GM12878 (cell line): ENCODE data around the gene AKNA. TPM values are rescaled to one million over a fixed set of nuclear protein-coding genes. Genes with fewer than 3 reads are reported as not detected.

Experiments
- BMI1 ChIP-seq: fragments of 450-650 bp; IDR thresholded peaks from 2 replicates; pipeline ENCODE4 v1.6.1; 2016; ENCODE audit warnings: mild to moderate bottlenecking, moderate library complexity, borderline replicate concordance
- BRCA1 ChIP-seq: IDR thresholded peaks from 2 replicates; pipeline ENCODE4 v1.6.1; 2011; ENCODE audit warnings: low read depth, low read length, improper control_type of control experiment
- CREM ChIP-seq: IDR thresholded peaks from 2 replicates; pipeline ENCODE4 v1.6.1; 2014; ENCODE audit warnings: antibody characterized with exemption, low read depth
- E2F8 ChIP-seq: fragments of 450-650 bp; IDR thresholded peaks from 2 replicates; pipeline ENCODE4 v1.6.1; 2018; ENCODE audit warnings: mild to moderate bottlenecking, low read depth, moderate library complexity; ENCODE audit not compliant: partially characterized antibody
- E4F1 ChIP-seq: fragments of 450-650 bp; IDR thresholded peaks from 2 replicates; pipeline ENCODE4 v1.6.1; 2018; ENCODE audit warnings: borderline replicate concordance, mild to moderate bottlenecking; ENCODE audit not compliant: partially characterized antibody
- MTA2 ChIP-seq: fragments of 450-650 bp; IDR thresholded peaks from 2 replicates; pipeline ENCODE4 v1.6.1; 2016; ENCODE audit warnings: low read depth, mild to moderate bottlenecking, moderate library complexity
- PAX5 ChIP-seq: IDR thresholded peaks from 2 replicates; pipeline ENCODE4 v1.6.1; 2011; ENCODE audit warnings: low read depth, low read length, borderline replicate concordance
- RAD51 ChIP-seq: fragments of 450-650 bp; IDR thresholded peaks from 2 replicates; pipeline ENCODE4 v1.6.1; 2016; ENCODE audit warnings: moderate library complexity, mild to moderate bottlenecking, inconsistent platforms
- SUPT20H ChIP-seq: IDR thresholded peaks from 2 replicates; pipeline ENCODE4 v1.6.1; 2011; ENCODE audit warnings: low read depth, mild to moderate bottlenecking, low read length, moderate library complexity, borderline replicate concordance; ENCODE audit not compliant: control insufficient read depth
- ZBTB4 ChIP-seq: fragments of 450-650 bp; formaldehyde crosslinking; IDR thresholded peaks from 2 replicates; pipeline ENCODE4 v1.4.0; 2022; ENCODE audit warnings: mild to moderate bottlenecking, moderate library complexity
- ZNF687 ChIP-seq: fragments of 450-650 bp; IDR thresholded peaks from 2 replicates; pipeline ENCODE4 v1.6.1; 2017; ENCODE audit warnings: mild to moderate bottlenecking, moderate library complexity
- polyA plus RNA-seq, 11 experiments: library from polyadenylated mRNA; depleted of rRNA in 4 of 11; unstranded in 6 of 11; stranded (reverse) in 5 of 11; fragments of >200 nt; fragmentation: Nextera tagmentation in 4 of 11; fragmentation: Illumina TruSeq in 1 of 11; extraction: Ambion mirVana in 4 of 11; extraction: Trizol in 1 of 11; gene quantifications; 1 replicate in 1 of 11; 2 replicates in 10 of 11; pipeline versions ENCODE4 v1.2.1 to v1.2.3, GENCODE V29; 2011 to 2016; ENCODE audit warnings: inconsistent platforms in 2 of 11, missing spikeins in 2 of 11, low read depth in 1 of 11
- total RNA-seq, 4 experiments: library from RNA; depleted of rRNA in 3 of 4; stranded (reverse); fragments of >200 nt in 3 of 4; fragmentation: Illumina TruSeq in 1 of 4; extraction: Trizol in 1 of 4; gene quantifications; 2 replicates each; pipeline versions ENCODE4 v1.2.1 to v1.2.3, GENCODE V29; 2013 to 2021

The AKNA gene
- total and polyA plus RNA-seq, 10 of the 15 experiments (the other 5 are each of a cell fraction or from before 2014, with no cell fraction given): 1.6 to 132 (median 35.3) TPM

- no peak for TF ChIP-seq ZBTB4 (CRISPR knock-in tag)
- no peak for TF ChIP-seq E2F8
- TF ChIP-seq PAX5: no peak
- no peak for TF ChIP-seq ZNF687
- no peak for TF ChIP-seq BRCA1
- no peak for TF ChIP-seq E4F1
- TF ChIP-seq RAD51: no peak
- TF ChIP-seq SUPT20H: no peak
- TF ChIP-seq CREM: no peak
- TF ChIP-seq MTA2: no peak
- TF ChIP-seq BMI1: no peak
Observed at GRCh38 chr9:114314256-114314867, 73.4 kb downstream of the AKNA start (continued).
